MCF 10A (cell line): ENCODE data around the gene BEST1. TPM values are rescaled to one million over a fixed set of nuclear protein-coding genes. Genes with fewer than 3 reads are reported as not detected.

Experiments
- BruUV-seq: library from RNA; stranded (reverse); fragments of 400-500 nt; replicated peaks from 2 replicates; lab custom pipeline; 2021; lab: Mats Ljungman, UMichigan
- CTCF ChIA-PET: fragments of 300-600 bp; sonication (Branson Sonifier 250); formaldehyde crosslinking; extraction: SDS; loops from one replicate; lab custom pipeline; 2021; ENCODE audit warnings: antibody characterized with exemption, inconsistent platforms; lab: Yijun Ruan, JAX
- POLR2A ChIA-PET: fragments of 300-600, 350-650 bp; sonication (Branson Sonifier 250); formaldehyde crosslinking; extraction: SDS; loops from one replicate; lab custom pipeline; 2020; ENCODE audit warnings: antibody characterized with exemption, inconsistent platforms; lab: Yijun Ruan, JAX
- DNase-seq: peaks from one replicate; pipeline ENCODE4 v3.0.0-alpha.2; 2018; ENCODE audit not compliant: unreplicated experiment
- H3K27ac Mint-ChIP-seq: one replicate; pipeline ENCODE4 v1.8.0; 2022; ENCODE audit warnings: mild to moderate bottlenecking, low read depth, mixed read lengths; ENCODE audit not compliant: unreplicated experiment
- H3K27me3 Mint-ChIP-seq: one replicate; pipeline ENCODE4 v1.8.0; 2022; ENCODE audit warnings: mixed read lengths; ENCODE audit not compliant: insufficient read depth, unreplicated experiment
- H3K36me3 Mint-ChIP-seq: one replicate; pipeline ENCODE4 v1.8.0; 2022; ENCODE audit warnings: mild to moderate bottlenecking, moderate library complexity, mixed read lengths; ENCODE audit not compliant: insufficient read depth, unreplicated experiment
- H3K4me1 Mint-ChIP-seq: one replicate; pipeline ENCODE4 v1.8.0; 2022; ENCODE audit warnings: mixed read lengths; ENCODE audit not compliant: insufficient read depth, unreplicated experiment
- H3K4me3 Mint-ChIP-seq: one replicate; pipeline ENCODE4 v1.8.0; 2022; ENCODE audit warnings: mild to moderate bottlenecking, moderate library complexity, mixed read lengths; ENCODE audit not compliant: unreplicated experiment
- H3K9me3 Mint-ChIP-seq: one replicate; pipeline ENCODE4 v1.8.0; 2022; ENCODE audit warnings: mixed read lengths; ENCODE audit not compliant: unreplicated experiment
- intact Hi-C: fragments of 100-400 bp; cut with micrococcal nuclease; formaldehyde crosslinking; loops from 2 replicates; pipeline ENCODE4 v1.14.1; 2022
- total RNA-seq: library from RNA; stranded (reverse); gene quantifications from 2 replicates; pipeline ENCODE4 v1.2.3, GENCODE V29; 2022
- TF ChIP-seq, protein P1 (sequence below): fragments of 200-600 bp; IDR thresholded peaks from one replicate; pipeline ENCODE4 v1.8.0; 2022; ENCODE audit warnings: antibody characterized with exemption, mild to moderate bottlenecking; ENCODE audit not compliant: unreplicated experiment

BEST1 gene
- total RNA-seq, 1 experiment from 2014 or later: 2.5 TPM

DNA sequence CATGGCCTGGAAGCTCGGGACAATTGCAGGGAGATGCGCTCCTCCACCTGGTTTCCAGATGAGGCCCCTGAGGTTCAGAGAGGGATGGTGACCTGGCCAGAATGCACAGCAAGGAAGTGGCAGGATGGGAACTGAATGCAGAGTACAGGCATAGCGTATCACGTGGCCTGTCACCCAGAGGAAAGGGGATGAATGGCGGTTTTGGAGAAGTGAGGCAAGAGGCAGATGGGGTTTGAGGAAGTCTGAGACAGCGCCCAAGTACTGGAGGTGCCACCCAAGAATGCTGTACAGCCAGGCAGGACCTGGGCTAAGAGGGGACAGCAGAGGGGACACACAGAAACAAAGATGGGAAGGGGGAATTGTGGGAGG lies 37.6 kb upstream of the BEST1 start:
- peaks cover 2% of the 10 kb centered on the region for H3K27me3 Mint-ChIP-seq
- CTCF ChIA-PET: interaction anchor here (0.7 to 1.5 kb wide), 2 partner anchors 35 to 169 kb away, joined by 4 to 7 read pairs; no protein-coding TSS in a partner anchor
- intact Hi-C loops: no loop called here

DNA sequence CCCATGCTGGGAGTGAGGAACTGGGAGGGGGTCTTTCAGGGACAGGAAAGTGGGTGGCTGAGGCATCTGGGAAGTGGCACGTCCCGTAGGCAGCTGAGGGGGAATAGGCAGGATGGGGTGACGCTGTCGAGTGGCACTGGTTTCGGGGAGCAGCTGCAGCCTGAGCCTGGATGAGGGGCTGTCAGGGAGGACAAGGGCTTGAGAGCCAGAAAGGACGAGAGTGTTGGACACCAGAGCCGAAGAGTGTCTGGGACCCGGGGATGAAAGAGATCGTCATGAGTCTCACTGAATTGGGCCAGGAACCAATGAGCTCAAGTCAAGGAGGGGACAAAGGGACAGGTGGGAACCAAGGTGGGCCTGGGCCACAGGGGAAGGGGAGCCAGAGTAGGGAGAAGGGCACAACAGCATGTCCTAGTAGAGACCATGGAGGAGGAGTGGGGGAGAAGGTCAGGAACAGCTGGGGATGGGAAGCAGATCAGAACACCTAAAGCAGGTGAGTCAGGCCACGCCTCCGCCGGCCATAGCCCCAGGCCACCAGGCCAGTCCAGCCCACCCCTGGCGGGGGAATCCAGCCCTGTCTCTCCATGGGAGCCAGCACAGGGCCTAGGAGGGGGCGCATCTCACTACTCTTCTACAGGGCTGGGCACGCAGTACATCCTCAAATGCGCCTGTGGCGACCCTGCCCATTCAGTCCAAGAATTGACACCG lies 37.0 kb upstream of the BEST1 start:
- CTCF ChIA-PET: interaction anchor here (0.6 to 2.5 kb wide), 4 partner anchors 34 to 169 kb away, joined by 3 to 19 read pairs (median 6); no protein-coding TSS in a partner anchor
- Mint-ChIP-seq H3K27me3 (peaks cover 8% of the 10 kb centered on the region), H3K4me1 (peaks cover 5% of the 10 kb centered on the region), H3K27ac (no peak overlapping the region), H3K9me3 (no peaks in the 10 kb centered on the region), H3K36me3 (no peaks in the 10 kb centered on the region), H3K4me3 (no peak overlapping the region)
- DNase-seq: no peak
- BruUV-seq: no TSS peak
- POLR2A ChIA-PET: interaction anchor here (0.6 kb wide), 1 partner anchor 210 kb away, joined by 3 read pairs; no protein-coding TSS in a partner anchor
- intact Hi-C loops: no loop called here
- TF ChIP-seq, protein P1, sequence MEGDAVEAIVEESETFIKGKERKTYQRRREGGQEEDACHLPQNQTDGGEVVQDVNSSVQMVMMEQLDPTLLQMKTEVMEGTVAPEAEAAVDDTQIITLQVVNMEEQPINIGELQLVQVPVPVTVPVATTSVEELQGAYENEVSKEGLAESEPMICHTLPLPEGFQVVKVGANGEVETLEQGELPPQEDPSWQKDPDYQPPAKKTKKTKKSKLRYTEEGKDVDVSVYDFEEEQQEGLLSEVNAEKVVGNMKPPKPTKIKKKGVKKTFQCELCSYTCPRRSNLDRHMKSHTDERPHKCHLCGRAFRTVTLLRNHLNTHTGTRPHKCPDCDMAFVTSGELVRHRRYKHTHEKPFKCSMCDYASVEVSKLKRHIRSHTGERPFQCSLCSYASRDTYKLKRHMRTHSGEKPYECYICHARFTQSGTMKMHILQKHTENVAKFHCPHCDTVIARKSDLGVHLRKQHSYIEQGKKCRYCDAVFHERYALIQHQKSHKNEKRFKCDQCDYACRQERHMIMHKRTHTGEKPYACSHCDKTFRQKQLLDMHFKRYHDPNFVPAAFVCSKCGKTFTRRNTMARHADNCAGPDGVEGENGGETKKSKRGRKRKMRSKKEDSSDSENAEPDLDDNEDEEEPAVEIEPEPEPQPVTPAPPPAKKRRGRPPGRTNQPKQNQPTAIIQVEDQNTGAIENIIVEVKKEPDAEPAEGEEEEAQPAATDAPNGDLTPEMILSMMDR: no peak

More for the DNA sequence above, 37.6 kb upstream of the BEST1 start:
- H3K4me1 Mint-ChIP-seq: no peaks in the 10 kb centered on the region
- peaks cover 3% of the 10 kb centered on the region for H3K36me3 Mint-ChIP-seq
- no peak overlapping the region for H3K4me3 Mint-ChIP-seq
- BruUV-seq: no TSS peak
- no peaks in the 10 kb centered on the region for H3K9me3 Mint-ChIP-seq
- no peak for DNase-seq
- TF ChIP-seq, protein P1: no peak
- POLR2A ChIA-PET: interaction anchor here (0.6 kb wide), 1 partner anchor 211 kb away, joined by 3 read pairs; no protein-coding TSS in a partner anchor
- H3K27ac Mint-ChIP-seq: no peak overlapping the region

DNA sequence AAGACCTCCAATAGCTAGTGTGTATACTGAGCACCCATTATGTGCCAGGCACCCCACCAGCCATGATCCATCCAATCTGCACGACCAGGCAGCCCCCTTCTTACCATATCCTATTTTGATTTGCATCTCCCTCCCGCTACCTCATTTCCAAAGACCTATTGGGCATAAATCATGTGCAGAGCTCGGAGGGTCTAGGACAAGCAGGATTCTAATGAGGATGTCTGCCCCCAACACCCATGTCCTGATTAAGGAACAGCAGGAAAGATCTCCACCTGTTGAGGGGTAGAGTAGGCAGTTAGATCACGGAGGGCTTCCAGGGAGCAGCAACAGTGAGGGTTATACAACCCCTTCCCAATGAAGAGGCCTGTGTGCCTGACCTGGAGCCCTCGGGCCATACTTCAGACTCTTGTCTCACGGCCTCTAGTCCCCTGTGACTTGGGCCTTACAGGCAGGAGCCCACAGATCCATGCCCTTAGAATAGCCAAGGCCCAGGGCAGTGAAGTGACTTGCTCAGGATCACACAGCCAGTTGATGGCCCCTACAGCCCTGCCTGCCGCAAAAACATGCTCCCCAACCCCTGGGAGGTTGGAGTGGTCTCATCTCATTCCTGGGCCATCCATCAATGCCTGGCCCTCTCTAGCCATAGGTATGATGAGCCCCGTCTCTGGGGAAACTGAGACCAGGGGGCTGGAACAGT lies 36.3 kb upstream of the BEST1 start:
- peaks cover 6% of the 10 kb centered on the region for H3K4me1 Mint-ChIP-seq
- TF ChIP-seq, protein P1: no peak
- no peak overlapping the region for H3K4me3 Mint-ChIP-seq
- intact Hi-C loops: no loop called here
- DNase-seq: no peak
- H3K36me3 Mint-ChIP-seq: no peaks in the 10 kb centered on the region
- POLR2A ChIA-PET: no interaction called here
- BruUV-seq: no TSS peak
- H3K27ac Mint-ChIP-seq: no peak overlapping the region
- CTCF ChIA-PET: interaction anchor here (0.6 to 2.5 kb wide), 4 partner anchors 34 to 174 kb away, joined by 3 to 19 read pairs (median 5); no protein-coding TSS in a partner anchor
- peaks cover 15% of the 10 kb centered on the region for H3K27me3 Mint-ChIP-seq
- H3K9me3 Mint-ChIP-seq: no peaks in the 10 kb centered on the region
